ENCODE data around the gene VPS13A.

The VPS13A gene

DNA sequence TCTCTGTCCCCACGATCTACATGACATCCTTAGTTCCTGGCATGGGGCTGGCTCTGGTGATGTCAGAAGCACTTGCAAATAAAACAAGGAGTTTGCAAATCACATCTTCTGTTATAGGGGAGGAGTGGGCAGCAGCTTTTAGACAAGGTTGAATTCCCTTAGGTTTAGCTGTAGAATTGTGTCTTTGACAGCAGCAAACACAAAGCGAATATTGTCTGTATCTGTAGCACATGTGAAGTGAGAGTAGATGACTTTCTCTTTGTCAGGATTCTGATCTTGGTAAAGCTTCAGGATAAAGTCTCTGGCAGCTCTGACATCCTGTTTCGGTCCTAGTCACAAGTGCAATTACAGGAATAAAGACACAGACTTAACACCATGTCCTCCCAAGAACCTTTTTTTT is 246.5 kb downstream of the VPS13A start:
- Histone ChIP-seq H3K27ac (ENCODE audit: extremely low read depth, low read depth, low read length) (no peak overlapping the region), H3K4me3 (ENCODE audit: low read depth, low read length) (no peak overlapping the region), H3K9me3 (ENCODE audit: control insufficient read depth, insufficient read depth, low read depth, low read length) (no peaks in the 10 kb centered on the region), H3K4me1 (ENCODE audit: control insufficient read depth, insufficient read depth, low read length) (no peaks in the 10 kb centered on the region), H3K36me3 (ENCODE audit: control insufficient read depth in 2 of 2, insufficient read depth in 1 of 2, low read length in 2 of 2) (no peaks in the 10 kb centered on the region)
- ChIA-PET POLR2A (no interaction called here), CTCF (interaction anchor here (2.2 kb wide), 1 partner anchor 10 kb away, joined by 5 read pairs; no protein-coding TSS in a partner anchor)
- no peak for TF ChIP-seq IKZF3 (tag by site-specific recombination; IDR thresholded peaks at IDR 0.05)
- TF ChIP-seq BCL11A (tag by site-specific recombination; IDR thresholded peaks at IDR 0.05; ENCODE audit: low read depth): no peak
- TF ChIP-seq ZNF175 (tag by site-specific recombination; IDR thresholded peaks at IDR 0.05): no peak
- no peak for TF ChIP-seq ZNF335 (tag by site-specific recombination; conservative IDR thresholded peaks at IDR 0.05)
- TF ChIP-seq, protein P1, sequence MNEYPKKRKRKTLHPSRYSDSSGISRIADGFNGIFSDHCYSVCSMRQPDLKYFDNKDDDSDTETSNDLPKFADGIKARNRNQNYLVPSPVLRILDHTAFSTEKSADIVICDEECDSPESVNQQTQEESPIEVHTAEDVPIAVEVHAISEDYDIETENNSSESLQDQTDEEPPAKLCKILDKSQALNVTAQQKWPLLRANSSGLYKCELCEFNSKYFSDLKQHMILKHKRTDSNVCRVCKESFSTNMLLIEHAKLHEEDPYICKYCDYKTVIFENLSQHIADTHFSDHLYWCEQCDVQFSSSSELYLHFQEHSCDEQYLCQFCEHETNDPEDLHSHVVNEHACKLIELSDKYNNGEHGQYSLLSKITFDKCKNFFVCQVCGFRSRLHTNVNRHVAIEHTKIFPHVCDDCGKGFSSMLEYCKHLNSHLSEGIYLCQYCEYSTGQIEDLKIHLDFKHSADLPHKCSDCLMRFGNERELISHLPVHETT (tag by site-specific recombination; IDR thresholded peaks at IDR 0.05): no peak
- TF ChIP-seq ZNF791 (tag by site-specific recombination; IDR thresholded peaks at IDR 0.05): no peak
- no peak for TF ChIP-seq ZNF777 (tag by site-specific recombination; IDR thresholded peaks at IDR 0.05; ENCODE audit: borderline replicate concordance)
- no peak for TF ChIP-seq KLF1 (tag by site-specific recombination; IDR thresholded peaks at IDR 0.05)
- TF ChIP-seq, protein P2, sequence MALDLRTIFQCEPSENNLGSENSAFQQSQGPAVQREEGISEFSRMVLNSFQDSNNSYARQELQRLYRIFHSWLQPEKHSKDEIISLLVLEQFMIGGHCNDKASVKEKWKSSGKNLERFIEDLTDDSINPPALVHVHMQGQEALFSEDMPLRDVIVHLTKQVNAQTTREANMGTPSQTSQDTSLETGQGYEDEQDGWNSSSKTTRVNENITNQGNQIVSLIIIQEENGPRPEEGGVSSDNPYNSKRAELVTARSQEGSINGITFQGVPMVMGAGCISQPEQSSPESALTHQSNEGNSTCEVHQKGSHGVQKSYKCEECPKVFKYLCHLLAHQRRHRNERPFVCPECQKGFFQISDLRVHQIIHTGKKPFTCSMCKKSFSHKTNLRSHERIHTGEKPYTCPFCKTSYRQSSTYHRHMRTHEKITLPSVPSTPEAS (tag by site-specific recombination; IDR thresholded peaks at IDR 0.05): no peak
- TF ChIP-seq, protein P3, sequence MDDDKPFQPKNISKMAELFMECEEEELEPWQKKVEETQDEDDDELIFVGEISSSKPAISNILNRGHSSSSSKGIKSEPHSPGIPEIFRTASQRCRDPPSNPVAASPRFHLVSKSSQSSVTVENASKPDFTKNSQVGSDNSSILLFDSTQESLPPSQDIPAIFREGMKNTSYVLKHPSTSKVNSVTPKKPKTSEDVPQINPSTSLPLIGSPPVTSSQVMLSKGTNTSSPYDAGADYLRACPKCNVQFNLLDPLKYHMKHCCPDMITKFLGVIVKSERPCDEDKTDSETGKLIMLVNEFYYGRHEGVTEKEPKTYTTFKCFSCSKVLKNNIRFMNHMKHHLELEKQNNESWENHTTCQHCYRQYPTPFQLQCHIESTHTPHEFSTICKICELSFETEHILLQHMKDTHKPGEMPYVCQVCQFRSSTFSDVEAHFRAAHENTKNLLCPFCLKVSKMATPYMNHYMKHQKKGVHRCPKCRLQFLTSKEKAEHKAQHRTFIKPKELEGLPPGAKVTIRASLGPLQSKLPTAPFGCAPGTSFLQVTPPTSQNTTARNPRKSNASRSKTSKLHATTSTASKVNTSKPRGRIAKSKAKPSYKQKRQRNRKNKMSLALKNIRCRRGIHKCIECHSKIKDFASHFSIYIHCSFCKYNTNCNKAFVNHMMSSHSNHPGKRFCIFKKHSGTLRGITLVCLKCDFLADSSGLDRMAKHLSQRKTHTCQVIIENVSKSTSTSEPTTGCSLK (tag by site-specific recombination; IDR thresholded peaks at IDR 0.05): no peak
- no peak for TF ChIP-seq ZNF843 (tag by site-specific recombination; IDR thresholded peaks at IDR 0.05)
- no peak for TF ChIP-seq ZNF585B (tag by site-specific recombination; IDR thresholded peaks at IDR 0.05)

DNA sequence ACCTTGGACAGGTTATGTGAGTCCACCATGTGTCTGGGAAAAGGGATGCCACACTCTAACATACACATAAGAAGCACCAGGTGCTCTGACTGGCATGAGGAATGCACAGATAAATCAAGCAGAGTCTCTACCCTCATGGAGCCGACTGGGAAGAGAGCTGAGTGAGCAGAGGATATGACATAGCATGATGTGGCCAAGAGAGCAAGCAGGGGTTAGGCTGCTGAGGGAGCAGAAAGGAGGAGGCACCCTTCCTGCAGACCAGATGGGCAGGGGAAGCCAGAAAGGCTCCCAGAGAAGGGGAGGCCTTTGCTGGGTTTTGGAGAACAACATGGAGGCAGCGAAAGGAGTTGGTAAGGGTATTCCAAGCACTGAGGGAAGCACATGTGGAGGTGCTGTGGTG is 247.7 kb downstream of the VPS13A start:
- Histone ChIP-seq H3K4me3 (ENCODE audit: low read depth, low read length) (no peak overlapping the region), H3K27ac (ENCODE audit: extremely low read depth, low read depth, low read length) (no peak overlapping the region), H3K9me3 (ENCODE audit: control insufficient read depth, insufficient read depth, low read depth, low read length) (no peaks in the 10 kb centered on the region), H3K36me3 (ENCODE audit: control insufficient read depth in 2 of 2, insufficient read depth in 1 of 2, low read length in 2 of 2) (no peaks in the 10 kb centered on the region), H3K4me1 (ENCODE audit: control insufficient read depth, insufficient read depth, low read length) (no peaks in the 10 kb centered on the region)
- ChIA-PET POLR2A (no interaction called here), CTCF (interaction anchor here (1.6 to 2.2 kb wide), 2 partner anchors 9 to 32 kb away, joined by 4 to 5 read pairs; no protein-coding TSS in a partner anchor)
- TF ChIP-seq ZNF658 (tag by site-specific recombination; IDR thresholded peaks at IDR 0.05): no peak
- TF ChIP-seq, protein P4, sequence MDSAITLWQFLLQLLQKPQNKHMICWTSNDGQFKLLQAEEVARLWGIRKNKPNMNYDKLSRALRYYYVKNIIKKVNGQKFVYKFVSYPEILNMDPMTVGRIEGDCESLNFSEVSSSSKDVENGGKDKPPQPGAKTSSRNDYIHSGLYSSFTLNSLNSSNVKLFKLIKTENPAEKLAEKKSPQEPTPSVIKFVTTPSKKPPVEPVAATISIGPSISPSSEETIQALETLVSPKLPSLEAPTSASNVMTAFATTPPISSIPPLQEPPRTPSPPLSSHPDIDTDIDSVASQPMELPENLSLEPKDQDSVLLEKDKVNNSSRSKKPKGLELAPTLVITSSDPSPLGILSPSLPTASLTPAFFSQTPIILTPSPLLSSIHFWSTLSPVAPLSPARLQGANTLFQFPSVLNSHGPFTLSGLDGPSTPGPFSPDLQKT (IDR thresholded peaks at IDR 0.05; ENCODE audit: borderline replicate concordance, low read depth, low read length): no peak
- TF ChIP-seq ZXDB (tag by site-specific recombination; IDR thresholded peaks at IDR 0.05): no peak
- no peak for TF ChIP-seq ZNF211 (tag by site-specific recombination; IDR thresholded peaks at IDR 0.05; ENCODE audit: low read depth)
- TF ChIP-seq ZNF677 (tag by site-specific recombination; IDR thresholded peaks at IDR 0.05): no peak
- TF ChIP-seq ZBTB7A (tag by site-specific recombination; IDR thresholded peaks at IDR 0.05; ENCODE audit: low read depth): no peak
- TF ChIP-seq, protein P5, sequence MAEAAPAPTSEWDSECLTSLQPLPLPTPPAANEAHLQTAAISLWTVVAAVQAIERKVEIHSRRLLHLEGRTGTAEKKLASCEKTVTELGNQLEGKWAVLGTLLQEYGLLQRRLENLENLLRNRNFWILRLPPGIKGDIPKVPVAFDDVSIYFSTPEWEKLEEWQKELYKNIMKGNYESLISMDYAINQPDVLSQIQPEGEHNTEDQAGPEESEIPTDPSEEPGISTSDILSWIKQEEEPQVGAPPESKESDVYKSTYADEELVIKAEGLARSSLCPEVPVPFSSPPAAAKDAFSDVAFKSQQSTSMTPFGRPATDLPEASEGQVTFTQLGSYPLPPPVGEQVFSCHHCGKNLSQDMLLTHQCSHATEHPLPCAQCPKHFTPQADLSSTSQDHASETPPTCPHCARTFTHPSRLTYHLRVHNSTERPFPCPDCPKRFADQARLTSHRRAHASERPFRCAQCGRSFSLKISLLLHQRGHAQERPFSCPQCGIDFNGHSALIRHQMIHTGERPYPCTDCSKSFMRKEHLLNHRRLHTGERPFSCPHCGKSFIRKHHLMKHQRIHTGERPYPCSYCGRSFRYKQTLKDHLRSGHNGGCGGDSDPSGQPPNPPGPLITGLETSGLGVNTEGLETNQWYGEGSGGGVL (tag by site-specific recombination; IDR thresholded peaks at IDR 0.05): no peak
- no peak for TF ChIP-seq SCRT2 (tag by site-specific recombination; IDR thresholded peaks at IDR 0.05)
- no peak for TF ChIP-seq GLIS1 (tag by site-specific recombination; IDR thresholded peaks at IDR 0.05)
- TF ChIP-seq FEZF1 (tag by site-specific recombination; IDR thresholded peaks at IDR 0.05): no peak
- no peak for TF ChIP-seq ZNF560 (tag by site-specific recombination; IDR thresholded peaks at IDR 0.05; ENCODE audit: borderline replicate concordance)
- TF ChIP-seq, protein P6, sequence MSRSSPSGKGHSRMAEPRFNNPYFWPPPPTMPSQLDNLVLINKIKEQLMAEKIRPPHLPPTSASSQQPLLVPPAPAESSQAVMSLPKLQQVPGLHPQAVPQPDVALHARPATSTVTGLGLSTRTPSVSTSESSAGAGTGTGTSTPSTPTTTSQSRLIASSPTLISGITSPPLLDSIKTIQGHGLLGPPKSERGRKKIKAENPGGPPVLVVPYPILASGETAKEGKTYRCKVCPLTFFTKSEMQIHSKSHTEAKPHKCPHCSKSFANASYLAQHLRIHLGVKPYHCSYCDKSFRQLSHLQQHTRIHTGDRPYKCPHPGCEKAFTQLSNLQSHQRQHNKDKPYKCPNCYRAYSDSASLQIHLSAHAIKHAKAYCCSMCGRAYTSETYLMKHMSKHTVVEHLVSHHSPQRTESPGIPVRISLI (tag by site-specific recombination; IDR thresholded peaks at IDR 0.05): no peak
- TF ChIP-seq ZNF48 (tag by site-specific recombination; IDR thresholded peaks at IDR 0.05): no peak
- TF ChIP-seq ZNF223 (tag by site-specific recombination; IDR thresholded peaks at IDR 0.05): no peak

Data from HEK293 (cell line).